KG1 (cell line): ENCODE data around the gene C5orf63.
"Not testable (repeated sequence)": the region's sequence is repeated elsewhere in the genome, so short reads cannot be mapped to it uniquely, and the experiment has no call there.

Experiments used
- DNase-seq: peaks from one replicate; lab custom pipeline; 2025; lab: John Stamatoyannopoulos, UW

C5orf63 gene

DNA sequence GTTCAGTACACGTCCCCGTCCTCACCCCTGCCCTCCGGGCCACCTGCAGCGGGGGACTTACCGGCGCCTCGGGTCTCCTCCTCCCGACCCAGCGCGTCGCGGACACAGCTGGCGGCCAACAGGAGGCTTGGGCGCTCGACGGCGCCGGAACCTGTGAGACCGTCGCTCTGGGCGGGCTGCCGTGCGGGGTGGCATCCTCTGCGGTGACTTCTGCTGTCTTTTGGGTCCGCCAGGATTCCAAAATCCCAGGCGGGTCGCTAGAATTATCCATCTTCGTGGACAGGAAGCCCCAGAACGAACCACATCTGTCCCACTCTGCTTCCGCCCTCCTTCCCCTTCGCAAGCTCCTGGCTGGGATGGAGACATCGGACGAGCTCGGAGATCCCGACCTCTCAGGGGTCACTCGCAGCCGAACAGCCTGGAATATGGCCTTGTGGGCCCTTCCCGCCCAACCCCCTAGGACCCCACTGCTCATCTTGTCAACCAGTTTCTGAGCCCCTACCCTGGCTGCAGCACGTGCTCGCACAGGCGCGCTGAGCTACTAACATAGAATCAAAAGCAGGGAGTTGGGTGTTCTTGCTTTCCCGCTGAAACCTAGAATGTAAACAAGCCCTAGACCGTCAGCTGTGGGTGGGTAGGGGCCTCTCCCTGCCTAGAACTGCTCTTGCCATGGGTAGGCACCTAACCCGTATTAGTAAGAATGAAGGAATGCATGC is 42.0 kb downstream of the C5orf63 start:
- DNase-seq = no peak

DNA sequence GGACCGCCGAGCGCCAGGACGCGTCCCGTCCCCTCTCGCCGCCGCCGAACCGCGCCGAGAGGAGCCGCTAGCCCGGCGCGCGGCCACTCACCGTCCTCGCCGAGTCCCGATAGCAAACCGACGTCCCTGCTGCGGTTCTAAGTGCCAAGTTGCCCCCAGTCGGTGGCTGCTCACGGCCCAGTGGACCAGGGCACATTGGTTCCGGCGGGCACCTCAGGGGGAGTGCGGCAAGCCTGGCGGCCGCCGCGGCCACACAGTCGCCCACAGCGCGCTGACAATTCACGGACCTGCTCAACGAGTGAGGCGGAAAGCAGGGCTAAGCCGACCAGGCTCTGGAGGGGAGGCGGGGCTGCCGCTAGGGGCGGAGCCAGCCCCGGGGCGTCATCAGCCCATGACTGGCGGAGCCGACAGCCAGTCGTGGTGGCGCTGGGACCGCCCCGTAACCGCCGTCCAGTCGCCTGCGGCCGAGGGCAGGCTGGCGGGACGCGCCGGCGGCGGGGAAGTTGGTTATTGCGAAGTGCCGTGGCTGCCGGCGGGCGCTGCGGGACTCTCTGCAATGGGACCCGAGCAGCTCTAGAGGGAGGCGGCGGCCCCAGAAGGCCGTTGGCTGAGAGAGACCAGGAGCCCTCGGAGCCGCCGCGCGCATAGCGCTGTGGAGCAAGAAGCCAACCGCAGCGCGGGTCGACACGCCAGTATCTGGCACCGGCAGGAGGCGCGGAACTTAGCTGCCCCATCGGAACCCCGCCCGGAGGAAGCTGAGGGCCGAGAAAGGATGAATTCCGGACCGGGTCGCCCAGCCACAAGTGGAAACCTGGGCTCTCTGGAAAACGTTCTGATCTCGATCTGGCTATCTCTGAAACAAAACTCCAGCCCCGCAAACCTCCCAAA is 42.8 kb downstream of the C5orf63 start, which contains the start of gene MARCHF3:
Gene MARCHF3 (minus strand): TSS at position 300 of the 888 bp plus-strand sequence. CDS start 112,387 bp downstream, outside the sequence.
- DNase-seq = peak; percentile 71

DNA sequence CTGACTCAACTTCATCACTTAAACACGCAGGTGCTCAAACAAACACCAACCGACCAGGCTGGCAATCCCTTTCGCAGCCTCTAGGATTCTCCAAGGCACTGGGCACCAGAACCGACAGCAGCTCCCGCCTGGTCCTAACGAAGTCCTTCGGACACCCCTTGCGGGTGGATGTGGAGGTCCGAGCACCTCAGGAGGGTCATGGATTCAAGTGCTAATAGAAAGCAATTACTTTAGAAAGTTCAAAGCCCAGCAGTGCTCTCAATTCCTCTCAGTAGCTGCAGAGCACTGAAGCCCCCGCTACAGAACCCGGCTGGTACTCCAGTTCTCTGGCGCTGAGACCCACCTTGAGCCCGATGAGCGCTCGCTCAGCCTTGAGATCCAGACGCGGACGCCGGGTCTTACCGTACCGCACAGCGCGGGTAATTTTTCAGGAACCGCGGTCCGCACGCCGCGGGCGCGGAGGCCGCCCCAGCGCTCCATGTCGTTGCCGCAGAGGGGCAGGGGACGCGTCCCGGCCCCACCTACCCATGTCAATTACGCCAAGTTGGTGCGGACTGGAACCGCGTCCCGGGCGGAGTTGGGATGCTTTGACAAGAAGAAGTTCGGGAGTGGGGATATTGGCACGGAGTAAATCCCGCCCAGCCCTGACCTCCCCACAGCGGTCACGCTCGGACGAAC is 43.6 kb downstream of the C5orf63 start:
- no peak for DNase-seq

DNA sequence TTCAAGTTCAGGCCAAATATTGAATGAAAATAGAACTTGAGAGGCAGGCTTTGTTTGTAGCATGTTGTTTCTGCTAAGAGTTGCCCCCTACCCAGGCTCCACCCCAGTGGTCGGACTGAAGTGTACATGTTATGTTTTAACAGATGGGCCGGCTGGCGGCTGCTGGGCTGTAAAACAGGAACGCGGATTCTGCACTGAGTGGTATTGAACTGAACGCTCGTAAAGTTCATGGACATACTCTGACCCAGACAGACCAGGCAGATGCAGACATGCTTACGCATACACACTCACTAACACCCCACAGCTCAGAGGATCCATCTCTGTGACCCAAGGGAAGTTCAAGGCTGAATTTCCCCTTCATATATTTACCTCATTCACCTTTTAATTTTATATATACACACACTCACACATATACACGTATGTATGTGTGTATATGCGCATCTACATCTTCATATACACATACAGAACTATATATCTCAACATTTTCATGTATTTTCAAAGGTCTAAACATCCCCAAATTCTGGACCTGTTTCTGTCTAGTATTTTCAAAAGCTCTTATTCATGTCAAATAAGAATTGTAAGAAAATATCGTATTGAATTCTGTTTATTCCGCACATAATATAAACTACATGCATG is 44.4 kb downstream of the C5orf63 start:
- DNase-seq = peak; percentile 6

DNA sequence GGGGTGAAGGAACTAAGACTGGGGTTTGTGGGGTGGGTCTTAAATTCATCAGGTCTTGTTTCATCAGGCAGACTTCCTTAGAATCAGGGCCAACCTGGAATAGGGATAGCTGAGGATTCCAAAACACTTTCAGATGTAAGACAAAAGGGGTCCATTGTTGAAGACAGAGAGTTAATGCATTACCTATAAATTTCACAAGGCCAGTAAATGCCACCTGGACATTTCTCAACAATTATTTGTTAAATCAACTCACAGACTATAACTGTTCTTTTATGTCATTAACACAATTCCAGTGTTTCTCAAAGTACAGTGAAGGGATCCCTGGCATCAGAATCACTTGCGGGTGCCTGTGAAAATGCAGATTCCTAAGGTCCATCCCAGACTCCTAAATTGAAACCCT is 45.8 kb downstream of the C5orf63 start:
- no peak for DNase-seq

DNA sequence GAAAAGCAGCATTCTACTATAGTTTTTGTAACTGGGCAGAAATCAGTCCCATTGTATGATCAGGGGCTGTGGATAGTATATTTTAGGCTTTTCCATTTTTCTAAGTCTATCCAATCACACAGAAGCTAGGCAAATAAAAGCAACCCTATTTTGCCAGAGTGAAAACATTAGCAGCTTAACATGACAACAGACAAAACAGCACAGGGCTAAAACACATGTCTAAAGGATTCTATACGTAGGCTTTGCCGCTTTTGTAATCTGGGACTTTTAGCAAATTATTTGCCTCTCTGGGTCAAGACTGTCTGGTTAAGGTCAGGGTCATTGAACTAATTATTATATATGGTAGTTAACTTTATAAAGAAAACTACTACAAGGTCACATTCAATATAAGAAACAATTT is 47.1 kb downstream of the C5orf63 start:
- no peak for DNase-seq

DNA sequence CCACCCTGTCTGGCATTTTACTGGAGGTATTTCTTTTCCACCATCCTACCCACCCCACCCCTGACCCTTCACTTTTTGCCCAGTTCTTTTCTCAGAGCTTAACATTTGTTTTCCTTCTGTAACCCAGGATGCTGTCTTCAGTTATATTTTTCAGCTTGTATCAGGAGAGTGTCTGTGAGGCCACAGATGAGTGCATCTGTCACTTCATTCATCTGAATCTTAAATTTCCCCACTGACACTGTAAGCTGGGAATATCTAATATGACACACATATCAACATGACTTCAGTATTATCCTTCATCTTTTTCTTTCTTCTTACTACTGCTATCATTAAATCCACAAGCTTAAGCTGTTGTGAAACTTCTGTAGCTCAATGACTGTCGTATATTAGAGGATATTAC is 47.8 kb downstream of the C5orf63 start:
- DNase-seq = no peak

DNA sequence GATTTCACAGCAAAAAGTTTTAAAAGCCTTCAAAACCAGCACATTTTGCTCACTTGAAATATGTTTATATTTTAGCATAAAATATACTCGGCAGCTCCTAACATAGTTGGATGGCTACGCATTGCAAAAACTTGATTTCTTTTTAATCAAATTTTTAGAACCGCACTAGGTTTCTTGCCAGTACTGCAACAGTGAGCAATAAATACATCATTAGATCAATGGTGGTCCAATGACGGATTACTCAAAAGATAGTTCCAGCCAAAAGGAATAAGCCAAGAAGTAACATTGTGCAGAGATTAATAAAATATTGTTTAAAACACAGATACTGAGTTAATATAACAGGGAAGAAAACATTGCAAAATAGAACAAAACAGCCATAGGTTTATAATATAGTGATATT is 48.5 kb downstream of the C5orf63 start:
- DNase-seq = no peak

DNA sequence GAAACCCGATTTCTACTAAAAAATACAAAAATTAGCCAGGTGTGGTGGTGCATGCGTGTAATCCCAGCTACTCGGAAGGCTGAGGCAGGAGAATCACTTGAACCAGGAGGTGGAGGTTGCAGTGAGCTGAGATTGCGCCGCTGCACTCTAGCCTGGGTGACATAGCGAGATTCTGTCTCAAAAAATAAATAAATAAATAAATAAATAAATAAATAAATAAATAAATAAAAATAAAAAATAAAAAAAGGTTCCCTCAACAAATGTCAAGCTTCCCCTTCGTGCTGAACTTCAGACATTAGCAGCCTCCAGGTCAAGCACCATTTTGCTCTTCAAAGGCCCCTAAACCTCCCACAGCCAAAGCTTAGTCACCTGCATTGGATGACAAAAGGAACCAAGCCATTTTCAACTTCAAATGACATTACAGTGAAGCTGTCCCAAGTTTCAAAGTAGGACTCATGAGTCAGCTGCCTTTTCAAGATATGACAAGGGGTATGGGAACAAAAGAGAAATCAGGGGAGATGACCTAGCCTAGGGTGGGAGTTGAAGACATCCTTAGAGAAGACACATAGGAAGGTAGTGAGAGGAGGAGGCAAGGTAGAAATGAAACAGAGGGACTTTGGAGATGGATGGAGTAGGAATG is 49.6 kb downstream of the C5orf63 start:
- not testable (repeated sequence) for DNase-seq

DNA sequence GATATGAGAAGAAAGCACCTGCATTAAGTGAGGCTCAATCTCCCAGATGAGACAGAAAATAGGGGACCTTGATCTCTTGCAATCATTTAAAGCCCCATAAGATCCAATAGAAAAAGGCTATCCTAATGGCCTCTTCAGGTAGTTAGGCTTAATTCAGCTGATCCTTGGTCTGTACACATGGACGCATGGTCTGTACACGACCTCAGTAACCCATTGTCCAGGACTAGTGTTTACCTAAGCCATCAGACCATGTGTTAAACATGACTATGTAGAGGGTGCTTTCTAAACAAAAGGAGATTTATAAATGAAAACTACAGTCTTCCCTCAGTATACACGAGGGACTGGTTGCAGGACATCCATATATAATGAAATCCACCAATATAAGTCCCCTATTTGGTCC is 50.5 kb downstream of the C5orf63 start:
- no peak for DNase-seq

DNA sequence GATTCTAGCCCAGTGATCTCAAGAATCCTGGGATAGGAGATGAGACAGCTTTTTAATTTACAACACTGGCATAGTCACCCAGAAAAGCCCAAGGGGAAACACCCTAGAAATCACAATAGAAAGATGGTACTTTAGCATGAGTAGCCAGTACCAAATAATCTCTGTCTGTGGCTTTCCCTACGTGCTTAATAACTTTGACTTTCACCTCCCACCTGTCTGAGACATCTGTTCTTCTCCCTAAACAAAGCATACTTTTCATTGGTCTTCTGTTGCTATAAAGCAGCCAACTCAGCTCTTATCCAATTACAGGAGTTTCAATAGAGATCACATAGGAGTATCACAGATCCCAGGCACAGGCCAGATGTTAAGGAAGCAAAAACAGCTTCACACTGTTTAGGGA is 53.4 kb downstream of the C5orf63 start:
- no peak for DNase-seq

DNA sequence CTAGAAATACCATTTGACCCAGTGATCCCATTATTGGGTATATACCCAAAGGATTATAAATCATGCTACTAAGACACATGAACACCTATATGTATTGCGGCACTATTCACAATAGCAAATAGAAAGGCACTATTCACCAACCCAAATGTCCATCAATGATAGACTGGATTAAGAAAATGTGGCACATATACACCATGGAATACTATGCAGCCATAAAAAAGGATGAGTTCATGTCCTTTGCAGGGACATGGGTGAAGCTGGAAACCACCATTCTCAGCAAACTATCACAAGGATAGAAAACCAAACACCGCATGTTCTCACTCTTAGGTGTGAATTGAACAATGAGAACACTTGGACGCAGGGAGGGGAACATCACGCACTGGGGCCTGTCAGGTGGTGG is 56.6 kb downstream of the C5orf63 start:
- DNase-seq = not testable (repeated sequence)

DNA sequence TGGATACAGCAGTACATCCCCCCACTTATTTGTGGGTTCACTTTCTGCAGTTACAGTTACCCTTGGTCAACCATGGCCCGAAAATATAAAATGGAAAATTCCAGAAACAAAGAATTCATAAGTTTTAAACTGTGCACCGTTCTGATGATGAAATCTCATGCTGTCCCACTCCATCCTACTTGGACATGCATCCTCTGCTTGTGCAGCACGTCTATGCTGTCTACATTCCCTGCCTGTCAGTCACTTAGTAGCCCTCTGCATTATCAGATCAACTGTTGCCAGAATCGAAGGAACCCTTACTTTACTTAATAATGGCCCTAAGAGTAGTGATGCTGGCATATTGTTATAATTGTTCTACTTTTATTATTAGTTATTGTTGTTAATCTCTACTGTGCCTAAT is 57.6 kb downstream of the C5orf63 start:
- no peak for DNase-seq

DNA sequence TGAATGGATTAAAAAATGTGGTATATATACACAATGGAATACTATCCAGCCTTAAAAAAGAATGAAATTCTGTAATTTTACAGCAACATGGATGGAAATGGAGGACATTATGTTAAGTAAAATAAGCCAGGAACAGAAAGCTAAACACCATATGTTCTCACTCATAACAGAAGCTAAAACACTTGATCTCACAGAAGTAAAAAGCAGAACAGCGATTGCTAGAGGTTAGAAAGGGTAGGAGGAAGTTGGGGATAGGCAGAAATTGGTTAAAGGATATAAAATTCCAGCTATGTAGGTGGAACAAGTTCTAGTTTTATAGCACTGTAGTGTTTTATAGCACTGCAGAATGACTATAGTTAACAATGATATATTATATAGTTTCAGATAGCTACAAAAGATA is 58.7 kb downstream of the C5orf63 start:
- DNase-seq = no peak

DNA sequence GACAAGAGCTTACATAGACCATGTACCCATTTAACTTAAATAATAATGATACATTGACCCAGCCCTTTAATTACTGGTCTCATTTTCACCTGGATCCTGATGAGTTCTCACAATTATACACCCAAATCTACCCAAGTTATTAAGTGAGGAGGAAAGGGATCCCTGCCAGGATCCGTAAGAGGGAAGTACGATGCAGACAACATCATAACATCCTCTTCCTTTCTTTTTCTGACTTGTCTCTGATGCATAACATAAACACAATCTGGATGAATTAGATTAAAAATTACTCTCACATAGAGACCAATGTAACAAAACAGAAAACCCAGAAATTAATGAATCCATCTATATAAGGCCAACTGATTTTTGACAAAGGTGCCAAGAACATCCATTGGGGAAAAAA is 59.9 kb downstream of the C5orf63 start:
- no peak for DNase-seq

DNA sequence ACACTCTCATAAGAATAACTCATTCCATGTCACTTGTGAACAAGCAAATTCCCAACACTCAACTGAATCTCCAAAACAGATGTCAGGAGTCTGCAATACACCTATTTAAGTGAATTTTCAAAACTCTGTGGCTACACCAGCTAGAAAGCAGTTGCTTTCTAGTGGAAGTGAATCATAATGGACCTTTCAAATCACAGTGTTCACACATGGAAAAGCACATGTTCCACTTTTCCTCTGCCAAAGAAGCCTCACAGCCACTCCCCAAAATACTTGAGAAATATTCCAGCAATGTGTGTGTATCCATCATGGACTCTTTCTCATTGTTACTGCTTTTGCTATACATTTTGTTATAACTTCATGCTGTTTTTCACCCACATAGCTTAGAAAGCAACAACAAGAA is 60.4 kb downstream of the C5orf63 start:
- no peak for DNase-seq

DNA sequence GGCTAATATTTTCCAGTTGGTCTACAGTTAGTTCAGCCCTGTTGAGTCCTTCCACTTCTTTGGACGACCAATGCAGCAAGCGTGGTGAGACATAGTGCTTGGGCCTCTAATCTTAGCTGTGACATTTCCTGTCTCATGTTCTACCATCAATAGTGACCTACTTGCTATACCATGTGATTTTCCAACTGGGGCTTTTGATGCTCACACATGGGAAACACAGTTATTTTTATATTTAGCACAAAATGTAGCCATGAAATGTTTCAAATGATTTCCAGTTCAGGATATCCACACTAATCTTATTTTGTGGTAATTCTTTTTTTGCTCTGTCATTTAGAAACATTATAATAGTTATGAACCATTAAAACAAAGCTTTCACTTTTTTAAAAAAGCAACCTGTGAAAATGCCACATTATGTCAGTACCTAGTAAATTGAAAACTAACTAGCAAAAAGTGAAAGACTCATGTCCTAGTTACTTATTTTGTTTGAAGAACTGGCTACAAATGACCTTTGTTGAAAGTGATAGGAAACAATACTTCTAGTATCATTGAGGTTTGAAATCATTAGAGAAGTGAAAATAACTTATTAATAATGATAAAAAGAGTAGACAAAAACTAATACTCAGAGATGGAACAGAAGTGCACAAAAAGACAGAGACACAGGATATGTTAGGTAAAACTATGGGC is 61.2 kb downstream of the C5orf63 start:
- no peak for DNase-seq

DNA sequence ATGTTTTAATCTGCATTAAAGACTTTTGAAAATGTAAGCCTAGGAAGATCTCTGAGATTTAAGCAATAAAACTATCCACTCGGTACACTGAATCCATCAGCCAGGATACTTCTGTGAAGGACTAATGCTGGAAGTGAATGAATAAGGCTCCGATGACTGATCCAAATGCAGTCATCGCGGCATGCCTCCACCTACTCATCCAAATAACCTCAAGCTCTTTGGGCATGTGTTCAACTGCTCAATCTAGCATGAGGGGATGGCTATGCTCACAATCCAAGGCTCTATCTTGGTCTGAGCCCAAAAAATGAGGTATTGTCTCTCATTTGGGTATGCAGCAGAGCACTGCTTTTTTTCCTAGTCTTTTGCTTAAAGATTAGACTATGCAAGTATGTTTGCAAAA is 62.1 kb downstream of the C5orf63 start:
- no peak for DNase-seq

DNA sequence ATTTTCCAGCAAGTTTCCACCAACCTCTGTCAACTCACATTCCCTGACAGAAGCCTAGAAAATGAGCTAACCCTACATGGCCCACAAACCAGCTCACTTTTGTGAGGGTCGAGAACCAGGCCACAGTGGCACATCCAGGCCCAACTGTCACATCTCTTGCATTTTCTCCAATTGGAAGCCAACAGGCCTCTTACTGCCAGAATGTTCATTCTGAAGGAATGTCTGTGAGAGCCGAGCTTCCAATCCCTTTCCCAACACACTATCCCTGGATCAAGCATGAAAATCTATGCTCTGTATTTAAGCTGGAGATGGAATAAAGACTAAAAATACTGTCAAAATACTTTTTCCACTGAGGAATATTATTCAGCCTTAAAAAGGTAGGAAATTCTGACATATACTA is 62.9 kb downstream of the C5orf63 start:
- no peak for DNase-seq

DNA sequence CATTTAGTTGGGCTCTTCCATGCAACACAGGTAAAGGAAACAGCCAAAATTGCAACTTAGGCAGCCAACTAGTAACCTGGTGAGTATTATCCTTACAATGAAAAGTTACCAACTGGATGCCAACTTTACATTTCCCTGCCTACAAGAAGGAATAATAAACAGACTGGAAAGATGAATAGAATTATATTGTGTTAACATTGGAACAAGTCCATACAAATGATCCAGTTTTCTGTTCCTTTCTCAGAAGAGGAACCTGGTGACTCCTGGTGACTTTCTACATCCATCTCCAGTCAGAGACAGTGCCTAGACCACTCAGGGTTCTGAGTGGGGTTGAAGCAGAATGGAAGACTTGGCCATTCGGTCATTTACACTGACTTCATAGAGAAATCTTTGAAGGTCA is 63.5 kb downstream of the C5orf63 start:
- DNase-seq = no peak

DNA sequence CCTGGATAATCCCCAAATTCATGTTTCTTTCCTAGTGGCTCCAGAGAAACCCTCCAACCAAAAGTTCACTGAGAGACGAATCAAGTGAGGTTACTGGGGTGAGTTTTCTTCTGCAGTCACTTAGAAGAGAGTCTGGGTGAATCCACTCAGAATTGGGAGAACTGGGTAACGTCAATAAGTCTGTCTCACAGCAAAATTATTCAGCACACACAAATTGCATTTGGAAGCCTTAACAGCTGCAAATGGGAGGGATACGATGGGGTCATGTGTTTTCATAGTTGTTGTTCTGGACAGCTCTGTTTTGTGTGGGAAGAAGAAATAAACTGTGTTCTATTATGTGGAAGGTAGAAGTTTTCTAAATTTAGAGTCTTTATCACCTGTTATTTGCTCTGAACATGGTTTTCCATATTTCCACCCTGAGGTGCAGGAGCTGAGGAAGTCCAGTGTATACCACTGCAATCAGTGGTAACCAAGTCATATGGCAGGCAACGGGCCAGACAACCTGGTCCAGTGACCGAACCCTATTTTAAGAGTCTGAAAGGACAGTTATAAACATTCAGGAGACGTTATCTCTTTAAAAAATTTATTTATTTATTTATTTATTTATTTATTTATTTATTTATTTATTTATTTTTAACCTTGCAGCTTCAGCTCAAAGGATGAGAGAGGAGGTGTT is 64.9 kb downstream of the C5orf63 start:
- no peak for DNase-seq
